Activated CD4-positive, alpha-beta T cell treated with anti-CD3 and anti-CD28 coated beads, Interleukin-2, amount 50 U/mL, for 16 hours (primary cell): ENCODE data around the gene GNB1L.
"Not testable (repeated sequence)": the region's sequence is repeated elsewhere in the genome, so short reads cannot be mapped to it uniquely, and the experiment has no call there.

Experiments used
- DNase-seq: peaks from one replicate; pipeline ENCODE4 v3.0.0-alpha.2; 2020

Gene GNB1L

GRCh38 chr22:19842393-19843106, 12.1 kb downstream of the GNB1L start:
- no peak for DNase-seq

GRCh38 chr22:19841641-19842392, 12.9 kb downstream of the GNB1L start:
- DNase-seq = no peak

- no peak for DNase-seq
These were observed 13.6 kb downstream of the GNB1L start for GRCh38 chr22:19840955-19841640.

GRCh38 chr22:19840059-19840458, 14.6 kb downstream of the GNB1L start:
- no peak for DNase-seq

GRCh38 chr22:19837915-19838314, 16.8 kb downstream of the GNB1L start:
- DNase-seq = no peak

GRCh38 chr22:19836512-19836911, 18.2 kb downstream of the GNB1L start:
- DNase-seq = no peak

GRCh38 chr22:19834599-19834998, 20.1 kb downstream of the GNB1L start:
- no peak for DNase-seq

- DNase-seq = not testable (repeated sequence)
These were observed 21.3 kb downstream of the GNB1L start for GRCh38 chr22:19833327-19833726.

GRCh38 chr22:19832476-19833108, 22.1 kb downstream of the GNB1L start:
- no peak for DNase-seq

GRCh38 chr22:19831979-19832378, 22.7 kb downstream of the GNB1L start:
- not testable (repeated sequence) for DNase-seq

- DNase-seq = no peak
These were observed 23.7 kb downstream of the GNB1L start for GRCh38 chr22:19831016-19831415.

- no peak for DNase-seq
These were observed 26.7 kb downstream of the GNB1L start for GRCh38 chr22:19828035-19828401.

- DNase-seq = no peak
These were observed 27.2 kb downstream of the GNB1L start for GRCh38 chr22:19827341-19828034.

- DNase-seq = no peak
These were observed 28.1 kb downstream of the GNB1L start for GRCh38 chr22:19826619-19826950.

GRCh38 chr22:19825904-19826618, 28.6 kb downstream of the GNB1L start:
- DNase-seq = no peak

- no peak for DNase-seq
These were observed 29.7 kb downstream of the GNB1L start for GRCh38 chr22:19824926-19825339.

- DNase-seq = no peak
These were observed 30.3 kb downstream of the GNB1L start for GRCh38 chr22:19824212-19824925.

- DNase-seq = no peak
These were observed 30.8 kb downstream of the GNB1L start for GRCh38 chr22:19823902-19824211.

GRCh38 chr22:19823191-19823901, 31.3 kb downstream of the GNB1L start:
- no peak for DNase-seq

GRCh38 chr22:19822301-19823117, 32.2 kb downstream of the GNB1L start:
- no peak for DNase-seq
